K562 (cell line): ENCODE measurements around the gene LAMA1. TPM values are rescaled to one million over a fixed set of nuclear protein-coding genes. Genes with fewer than 3 reads are reported as not detected.

ENCODE experiments used
- ATAC-seq: fragments of 200-7000 bp; cut with Tn5 transposase; 3 replicates; pipeline ENCODE4 v1.9.1; 2020; ENCODE audit warnings: moderate library complexity
- BruUV-seq: library from RNA; stranded (reverse); fragments of 400-500 nt; replicated peaks from 2 replicates; lab custom pipeline; 2021; lab: Mats Ljungman, UMichigan
- CTCF ChIA-PET: fragments of 300-600 bp; formaldehyde crosslinking; extraction: SDS; loops from one replicate; lab custom pipeline; 2021; ENCODE audit warnings: low intra/inter-chr PET ratio; lab: Yijun Ruan, JAX
- POLR2A ChIA-PET: fragments of 300-600, 350-650 bp; sonication (Branson Sonifier 250); formaldehyde crosslinking; extraction: SDS; loops from one replicate; lab custom pipeline; 2021; ENCODE audit warnings: antibody characterized with exemption, inconsistent platforms; lab: Yijun Ruan, JAX
- DNase-seq, 4 experiments: peaks; one replicate each; pipeline versions ENCODE4 v3.0.0 to v3.0.0-alpha.2; 2011 to 2018; ENCODE audit warnings: low spot score in 3 of 4, mixed read lengths in 3 of 4; ENCODE audit errors: extremely low read depth in 1 of 4
- FAIRE-seq: peaks from 2 replicates; lab custom pipeline; 2011; peaks lifted over from hg19 to GRCh38; lab: Jason Lieb, UNC
- H2AFZ ChIP-seq: 2 replicates; pipeline ENCODE4 v1.6.0; 2011; ENCODE audit warnings: low read depth, low read length, control low read depth, inconsistent platforms
- H3K27ac ChIP-seq: fragments of 200-600 bp; 3 replicates; pipeline ENCODE4 v1.8.0; 2011; ENCODE audit warnings: low read depth, mild to moderate bottlenecking, control low read depth, inconsistent platforms, low read length, moderate library complexity, mixed read lengths; ENCODE audit errors: extremely low read depth
- H3K27me3 ChIP-seq, 2 experiments: fragments of 300-600 bp in 1 of 2; 2 replicates in 1 of 2; 3 replicates in 1 of 2; pipeline versions ENCODE4 v1.6.0 to v1.8.0; 2011; ENCODE audit warnings: inconsistent platforms in 2 of 2, low read length in 2 of 2, mild to moderate bottlenecking in 1 of 2, mixed read lengths in 1 of 2, moderate library complexity in 1 of 2; ENCODE audit not compliant: control insufficient read depth in 2 of 2, insufficient read depth in 2 of 2
- H3K36me3 ChIP-seq: fragments of 300-600 bp; 3 replicates; pipeline ENCODE4 v1.8.0; 2011; ENCODE audit warnings: mild to moderate bottlenecking, low read length, inconsistent platforms; ENCODE audit not compliant: control insufficient read depth, insufficient read depth
- H3K4me1 ChIP-seq, 2 experiments: fragments of 200-600 bp in 1 of 2; replicated peaks in 1 of 2; 2 replicates in 1 of 2; 3 replicates in 1 of 2; pipeline versions ENCODE4 v1.5.1 to v1.8.0; 2011; ENCODE audit warnings: inconsistent platforms in 2 of 2, low read length in 2 of 2, mild to moderate bottlenecking in 1 of 2, mixed read lengths in 1 of 2, moderate library complexity in 1 of 2; ENCODE audit not compliant: control insufficient read depth in 2 of 2, insufficient read depth in 2 of 2
- H3K4me2 ChIP-seq: 2 replicates; pipeline ENCODE4 v1.6.1; 2011; ENCODE audit warnings: low read length, control low read depth, inconsistent platforms, mixed read lengths; ENCODE audit not compliant: insufficient read depth
- H3K4me3 ChIP-seq: fragments of 200-600 bp; sonication (generic), shearing (Covaris generic); 2 replicates; pipeline ENCODE4 v1.5.1; 2016; ENCODE audit warnings: control low read depth, inconsistent platforms
- H3K79me2 ChIP-seq: fragments of 200-600 bp; 3 replicates; pipeline ENCODE4 v1.8.0; 2011; ENCODE audit warnings: low read length, inconsistent platforms; ENCODE audit not compliant: control insufficient read depth, insufficient read depth
- H3K9ac ChIP-seq, 2 experiments: 2 replicates each; pipeline versions ENCODE4 v1.6.0 to v1.6.1; 2011; ENCODE audit warnings: low read depth in 2 of 2, low read length in 2 of 2, control low read depth in 1 of 2, inconsistent platforms in 1 of 2, mild to moderate bottlenecking in 1 of 2, mixed read lengths in 1 of 2; ENCODE audit not compliant: insufficient read depth in 1 of 2
- H3K9me1 ChIP-seq: one replicate; pipeline ENCODE4 v1.6.0; 2011; ENCODE audit warnings: inconsistent platforms, mild to moderate bottlenecking, low read length, moderate library complexity; ENCODE audit not compliant: control insufficient read depth, insufficient read depth
- H3K9me3 ChIP-seq: replicated peaks from 2 replicates; pipeline ENCODE4 v1.5.1; 2011; ENCODE audit warnings: low read depth, low read length, inconsistent platforms; ENCODE audit not compliant: control insufficient read depth, insufficient read depth
- H4K20me1 ChIP-seq: replicated peaks from 2 replicates; pipeline ENCODE4 v1.6.1; 2011; ENCODE audit warnings: low read length, inconsistent platforms, mixed read lengths; ENCODE audit not compliant: control insufficient read depth, insufficient read depth
- ETS2 ChIP-seq: IDR thresholded peaks from 2 replicates; pipeline ENCODE4 v1.6.1; 2016; ENCODE audit warnings: borderline replicate concordance, missing genetic modification characterization, mild to moderate bottlenecking, moderate library complexity, missing compliant biosample characterization; ENCODE audit not compliant: poor library complexity, severe bottlenecking
- FOS ChIP-seq: IDR thresholded peaks from 3 replicates; pipeline ENCODE4 v1.6.1; 2011; ENCODE audit not compliant: insufficient read length; ENCODE audit errors: extremely low read depth
- ILF3 ChIP-seq: fragments of 450-650 bp; IDR thresholded peaks from 2 replicates; pipeline ENCODE4 v1.6.1; 2018; ENCODE audit warnings: antibody characterized with exemption, mild to moderate bottlenecking, moderate library complexity, borderline replicate concordance
- MAFF ChIP-seq: IDR thresholded peaks from 2 replicates; pipeline ENCODE4 v1.6.1; 2012; ENCODE audit warnings: low read length, improper control_type of control experiment
- PHB2 ChIP-seq: fragments of 450-650 bp; IDR thresholded peaks from 2 replicates; pipeline ENCODE4 v1.6.1; 2017; ENCODE audit warnings: low read depth
- SP1 ChIP-seq: sonication (generic); formaldehyde crosslinking; IDR thresholded peaks from 2 replicates; pipeline ENCODE4 v1.8.1; 2022; ENCODE audit warnings: mild to moderate bottlenecking, missing genetic modification reagents
- ZNF316 ChIP-seq: fragments of 450-650 bp; IDR thresholded peaks from 2 replicates; pipeline ENCODE4 v1.6.1; 2016
- ZNF77 ChIP-seq: fragments of 250-450 bp; sonication (Bioruptor Pico); IDR thresholded peaks from 2 replicates; pipeline ENCODE4 v1.5.0; 2020
- WGBS: fragments of 100-300 bp; shearing (Covaris generic); methylation state at CpG from one replicate; pipeline ENCODE4 v1.1.6; 2016; ENCODE audit warnings: low coverage, mixed read lengths; ENCODE audit not compliant: insufficient coverage; ENCODE audit errors: missing lambda C conversion rate; 5-methylcytosine and 5-hydroxymethylcytosine counted together
- in situ Hi-C: fragments of 300-500 bp; cut with MboI; formaldehyde crosslinking; loops from 4 replicates; pipeline ENCODE4 v1.15.0; 2018; ENCODE audit warnings: inconsistent platforms, mixed read lengths
- intact Hi-C: fragments of 100-400 bp; cut with micrococcal nuclease; formaldehyde crosslinking; loops from 2 replicates; pipeline ENCODE4 v1.14.2; 2022
- polyA plus RNA-seq, 8 experiments: library from polyadenylated mRNA; depleted of rRNA in 4 of 8; stranded (reverse) in 5 of 8; unstranded in 3 of 8; fragments of >200 nt; fragmentation: Nextera tagmentation in 2 of 8; fragmentation: Illumina TruSeq in 1 of 8; extraction: Ambion mirVana in 2 of 8; extraction: Trizol in 1 of 8; gene quantifications; 2 replicates each; pipeline versions ENCODE4 v1.2.1 to v1.2.3, GENCODE V29; 2011 to 2014; ENCODE audit warnings: inconsistent platforms in 1 of 8, missing spikeins in 1 of 8
- total RNA-seq, 7 experiments: library from RNA; depleted of rRNA in 6 of 7; stranded (reverse); fragments of >200 nt in 6 of 7; fragmentation: Illumina TruSeq in 2 of 7; extraction: Trizol in 2 of 7; gene quantifications; 2 replicates each; pipeline versions ENCODE4 v1.2.1 to v1.2.3, GENCODE V29; 2011 to 2021; ENCODE audit warnings: low replicate concordance in 1 of 7
- TF ChIP-seq, protein P1 (sequence below): fragments of 450-650 bp; IDR thresholded peaks from 2 replicates; pipeline ENCODE4 v1.6.1; 2018; ENCODE audit warnings: mild to moderate bottlenecking, low read depth; ENCODE audit not compliant: partially characterized antibody
- TF ChIP-seq, protein P2 (sequence below): sonication (generic); formaldehyde crosslinking; IDR thresholded peaks from 2 replicates; pipeline ENCODE4 v1.8.1; 2023; ENCODE audit warnings: missing genetic modification reagents, mild to moderate bottlenecking, borderline replicate concordance
- TF ChIP-seq, protein P3 (sequence below), 2 experiments: fragments of 250-450 bp in 1 of 2; fragments of 450-650 bp in 1 of 2; sonication (Bioruptor Pico) in 1 of 2; IDR thresholded peaks; 2 replicates each; pipeline versions ENCODE4 v1.6.1 to v1.8.0; 2016 to 2021; ENCODE audit warnings: mild to moderate bottlenecking in 2 of 2, moderate library complexity in 2 of 2, missing compliant biosample characterization in 1 of 2, missing genetic modification characterization in 1 of 2
- TF ChIP-seq, protein P4 (sequence below): fragments of 150-350 bp; IDR thresholded peaks from 2 replicates; pipeline ENCODE4 v1.6.1; 2014; ENCODE audit warnings: low read depth, mild to moderate bottlenecking, low read length, borderline replicate concordance

Gene LAMA1
- total and polyA plus RNA-seq, 9 of the 15 experiments (the other 6 are each of a cell fraction or from before 2014, with no cell fraction given): 0.04 TPM; not detected in 8

DNA sequence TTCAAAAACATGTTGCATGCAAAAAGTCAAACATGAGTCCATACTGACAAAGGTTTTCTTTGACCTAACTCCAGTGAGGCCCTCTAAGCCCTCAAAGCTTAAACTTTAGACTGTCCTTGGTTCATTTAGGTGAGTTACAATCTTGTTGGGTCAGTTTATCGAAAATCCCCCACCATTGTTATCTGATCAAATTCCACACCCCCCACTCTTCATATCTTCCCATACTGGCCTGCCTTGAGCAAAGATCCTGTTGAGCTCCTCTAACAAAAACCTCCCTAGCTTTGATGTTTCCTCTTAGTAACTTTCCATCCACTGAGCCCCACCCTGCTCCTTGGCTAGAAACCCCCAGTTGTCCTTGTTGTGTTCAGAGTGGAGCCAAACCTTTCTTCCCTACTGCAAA, 194.4 kb downstream of the LAMA1 start:
- ATAC-seq (no peak), FAIRE-seq (no peak), DNase-seq (no peak)
- Histone ChIP-seq H3K4me2 (no peak overlapping the region), H2AFZ (no peak overlapping the region), H3K27ac (no peak overlapping the region), H3K27me3 (peaks cover 0 to 3% of the 10 kb centered on the region in 2 experiments; a peak in 1 of 5 replicates), H3K4me1 (peaks cover 6 to 8% of the 10 kb centered on the region in 2 experiments; a peak in 3 of 5 replicates), H3K9me3 (no peaks in the 10 kb centered on the region), H4K20me1 (no peaks in the 10 kb centered on the region), H3K9ac (no peak overlapping the region), H3K79me2 (no peaks in the 10 kb centered on the region), H3K4me3 (no peak overlapping the region), H3K9me1 (no peaks in the 10 kb centered on the region), H3K36me3 (no peaks in the 10 kb centered on the region)
- BruUV-seq: no TSS peak
- POLR2A ChIA-PET: interaction anchor here (0.5 kb wide), 1 partner anchor 9 kb away, joined by 3 read pairs; no protein-coding TSS in a partner anchor
- CTCF ChIA-PET: no interaction called here
- intact Hi-C loops (no loop called here), in situ Hi-C loops (loop anchor here (5.0 to 10.0 kb wide), 2 partner anchors 79 to 252 kb away; no protein-coding TSS in a partner anchor)
- WGBS: 0% methylated on average over 1 of the region's 1 CpG
- no peak for TF ChIP-seq ZNF77 (CRISPR knock-in tag)
- TF ChIP-seq, protein P1, sequence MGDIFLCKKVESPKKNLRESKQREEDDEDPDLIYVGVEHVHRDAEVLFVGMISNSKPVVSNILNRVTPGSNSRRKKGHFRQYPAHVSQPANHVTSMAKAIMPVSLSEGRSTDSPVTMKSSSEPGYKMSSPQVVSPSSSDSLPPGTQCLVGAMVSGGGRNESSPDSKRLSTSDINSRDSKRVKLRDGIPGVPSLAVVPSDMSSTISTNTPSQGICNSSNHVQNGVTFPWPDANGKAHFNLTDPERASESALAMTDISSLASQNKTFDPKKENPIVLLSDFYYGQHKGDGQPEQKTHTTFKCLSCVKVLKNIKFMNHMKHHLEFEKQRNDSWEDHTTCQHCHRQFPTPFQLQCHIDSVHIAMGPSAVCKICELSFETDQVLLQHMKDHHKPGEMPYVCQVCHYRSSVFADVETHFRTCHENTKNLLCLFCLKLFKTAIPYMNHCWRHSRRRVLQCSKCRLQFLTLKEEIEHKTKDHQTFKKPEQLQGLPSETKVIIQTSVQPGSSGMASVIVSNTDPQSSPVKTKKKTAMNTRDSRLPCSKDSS: no peak
- TF ChIP-seq, protein P2, sequence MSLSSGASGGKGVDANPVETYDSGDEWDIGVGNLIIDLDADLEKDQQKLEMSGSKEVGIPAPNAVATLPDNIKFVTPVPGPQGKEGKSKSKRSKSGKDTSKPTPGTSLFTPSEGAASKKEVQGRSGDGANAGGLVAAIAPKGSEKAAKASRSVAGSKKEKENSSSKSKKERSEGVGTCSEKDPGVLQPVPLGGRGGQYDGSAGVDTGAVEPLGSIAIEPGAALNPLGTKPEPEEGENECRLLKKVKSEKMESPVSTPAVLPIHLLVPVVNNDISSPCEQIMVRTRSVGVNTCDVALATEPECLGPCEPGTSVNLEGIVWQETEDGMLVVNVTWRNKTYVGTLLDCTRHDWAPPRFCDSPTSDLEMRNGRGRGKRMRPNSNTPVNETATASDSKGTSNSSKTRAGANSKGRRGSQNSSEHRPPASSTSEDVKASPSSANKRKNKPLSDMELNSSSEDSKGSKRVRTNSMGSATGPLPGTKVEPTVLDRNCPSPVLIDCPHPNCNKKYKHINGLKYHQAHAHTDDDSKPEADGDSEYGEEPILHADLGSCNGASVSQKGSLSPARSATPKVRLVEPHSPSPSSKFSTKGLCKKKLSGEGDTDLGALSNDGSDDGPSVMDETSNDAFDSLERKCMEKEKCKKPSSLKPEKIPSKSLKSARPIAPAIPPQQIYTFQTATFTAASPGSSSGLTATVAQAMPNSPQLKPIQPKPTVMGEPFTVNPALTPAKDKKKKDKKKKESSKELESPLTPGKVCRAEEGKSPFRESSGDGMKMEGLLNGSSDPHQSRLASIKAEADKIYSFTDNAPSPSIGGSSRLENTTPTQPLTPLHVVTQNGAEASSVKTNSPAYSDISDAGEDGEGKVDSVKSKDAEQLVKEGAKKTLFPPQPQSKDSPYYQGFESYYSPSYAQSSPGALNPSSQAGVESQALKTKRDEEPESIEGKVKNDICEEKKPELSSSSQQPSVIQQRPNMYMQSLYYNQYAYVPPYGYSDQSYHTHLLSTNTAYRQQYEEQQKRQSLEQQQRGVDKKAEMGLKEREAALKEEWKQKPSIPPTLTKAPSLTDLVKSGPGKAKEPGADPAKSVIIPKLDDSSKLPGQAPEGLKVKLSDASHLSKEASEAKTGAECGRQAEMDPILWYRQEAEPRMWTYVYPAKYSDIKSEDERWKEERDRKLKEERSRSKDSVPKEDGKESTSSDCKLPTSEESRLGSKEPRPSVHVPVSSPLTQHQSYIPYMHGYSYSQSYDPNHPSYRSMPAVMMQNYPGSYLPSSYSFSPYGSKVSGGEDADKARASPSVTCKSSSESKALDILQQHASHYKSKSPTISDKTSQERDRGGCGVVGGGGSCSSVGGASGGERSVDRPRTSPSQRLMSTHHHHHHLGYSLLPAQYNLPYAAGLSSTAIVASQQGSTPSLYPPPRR (CRISPR knock-in tag): no peak
- TF ChIP-seq FOS: no peak
- no peak for TF ChIP-seq ETS2 (tag)
- TF ChIP-seq, protein P3, sequence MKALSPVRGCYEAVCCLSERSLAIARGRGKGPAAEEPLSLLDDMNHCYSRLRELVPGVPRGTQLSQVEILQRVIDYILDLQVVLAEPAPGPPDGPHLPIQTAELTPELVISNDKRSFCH (CRISPR knock-in tag; IDR thresholded peaks at IDR 0.05): no peak
- TF ChIP-seq, protein P3 (tag; IDR thresholded peaks at IDR 0.05): no peak
- no peak for TF ChIP-seq ILF3
- TF ChIP-seq SP1 (CRISPR knock-in tag): no peak
- TF ChIP-seq ZNF316: no peak
- no peak for TF ChIP-seq PHB2
- TF ChIP-seq, protein P4, sequence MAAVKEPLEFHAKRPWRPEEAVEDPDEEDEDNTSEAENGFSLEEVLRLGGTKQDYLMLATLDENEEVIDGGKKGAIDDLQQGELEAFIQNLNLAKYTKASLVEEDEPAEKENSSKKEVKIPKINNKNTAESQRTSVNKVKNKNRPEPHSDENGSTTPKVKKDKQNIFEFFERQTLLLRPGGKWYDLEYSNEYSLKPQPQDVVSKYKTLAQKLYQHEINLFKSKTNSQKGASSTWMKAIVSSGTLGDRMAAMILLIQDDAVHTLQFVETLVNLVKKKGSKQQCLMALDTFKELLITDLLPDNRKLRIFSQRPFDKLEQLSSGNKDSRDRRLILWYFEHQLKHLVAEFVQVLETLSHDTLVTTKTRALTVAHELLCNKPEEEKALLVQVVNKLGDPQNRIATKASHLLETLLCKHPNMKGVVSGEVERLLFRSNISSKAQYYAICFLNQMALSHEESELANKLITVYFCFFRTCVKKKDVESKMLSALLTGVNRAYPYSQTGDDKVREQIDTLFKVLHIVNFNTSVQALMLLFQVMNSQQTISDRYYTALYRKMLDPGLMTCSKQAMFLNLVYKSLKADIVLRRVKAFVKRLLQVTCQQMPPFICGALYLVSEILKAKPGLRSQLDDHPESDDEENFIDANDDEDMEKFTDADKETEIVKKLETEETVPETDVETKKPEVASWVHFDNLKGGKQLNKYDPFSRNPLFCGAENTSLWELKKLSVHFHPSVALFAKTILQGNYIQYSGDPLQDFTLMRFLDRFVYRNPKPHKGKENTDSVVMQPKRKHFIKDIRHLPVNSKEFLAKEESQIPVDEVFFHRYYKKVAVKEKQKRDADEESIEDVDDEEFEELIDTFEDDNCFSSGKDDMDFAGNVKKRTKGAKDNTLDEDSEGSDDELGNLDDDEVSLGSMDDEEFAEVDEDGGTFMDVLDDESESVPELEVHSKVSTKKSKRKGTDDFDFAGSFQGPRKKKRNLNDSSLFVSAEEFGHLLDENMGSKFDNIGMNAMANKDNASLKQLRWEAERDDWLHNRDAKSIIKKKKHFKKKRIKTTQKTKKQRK: no peak
- no peak for TF ChIP-seq MAFF
